Activated CD8-positive, alpha-beta memory T cell treated with anti-CD3 and anti-CD28 coated beads, Interleukin-2, amount 10 ng/mL, durations not matched to agents 7 days and 5 days (primary cell): Measurements from ENCODE around the gene MXI1. TPM values are rescaled to one million over a fixed set of nuclear protein-coding genes. Genes with fewer than 3 reads are reported as not detected.

Source experiments
- ATAC-seq: fragments of 150-1000 bp; cut with Tn5 transposase; one replicate; pipeline ENCODE4 v1.10.0; 2021; ENCODE audit warnings: moderate library complexity
- CTCF ChIA-PET: fragments of 350-600 bp; sonication (Branson Sonifier 250); formaldehyde crosslinking; loops from one replicate; lab custom pipeline; 2021; ENCODE audit warnings: antibody characterized with exemption; lab: Charles Lee
- DNase-seq: peaks from one replicate; pipeline ENCODE4 v3.0.0-alpha.2; 2020
- H3K27ac Mint-ChIP-seq: one replicate; pipeline ENCODE4 v1.8.0; 2021; ENCODE audit warnings: mild to moderate bottlenecking, mixed read lengths
- H3K27me3 Mint-ChIP-seq: one replicate; pipeline ENCODE4 v1.8.0; 2021; ENCODE audit warnings: mixed read lengths
- H3K36me3 Mint-ChIP-seq: one replicate; pipeline ENCODE4 v1.8.0; 2021; ENCODE audit warnings: mild to moderate bottlenecking, mixed read lengths
- H3K4me1 Mint-ChIP-seq: one replicate; pipeline ENCODE4 v1.8.0; 2021; ENCODE audit warnings: mixed read lengths
- H3K4me3 Mint-ChIP-seq: one replicate; pipeline ENCODE4 v1.8.0; 2021; ENCODE audit warnings: mild to moderate bottlenecking, moderate library complexity, mixed read lengths
- H3K9me3 Mint-ChIP-seq: one replicate; pipeline ENCODE4 v1.8.0; 2022; ENCODE audit warnings: low read depth, mixed read lengths
- total RNA-seq, 2 experiments: library from RNA; stranded (reverse); gene quantifications; one replicate each; pipeline ENCODE4 v1.2.3, GENCODE V29; 2021

Gene MXI1
- total RNA-seq, 2 experiments from 2014 or later = 13.6 to 29.1 TPM

GRCh38 chr10:110221721-110222261 lies 14.4 kb downstream of the MXI1 start:
- Mint-ChIP-seq H3K4me3 (peak overlapping the region; percentile 61), H3K27ac (peak overlapping the region; percentile 81), H3K36me3 (no peaks in the 10 kb centered on the region), H3K27me3 (peaks cover 4% of the 10 kb centered on the region), H3K9me3 (no peaks in the 10 kb centered on the region), H3K4me1 (peaks cover 64% of the 10 kb centered on the region)
- peak; percentile 88 for DNase-seq
- ATAC-seq = peak; percentile 73
- CTCF ChIA-PET = interaction anchor here (0.8 to 12.6 kb wide), 8 partner anchors 11 to 113 kb away, joined by 3 to 154 read pairs (median 6); partner anchors contain the start of gene MXI1

- ATAC-seq (no peak), DNase-seq (no peak)
- peaks cover 4% of the 10 kb centered on the region for H3K27me3 Mint-ChIP-seq
- no peaks in the 10 kb centered on the region for H3K9me3 Mint-ChIP-seq
- no peak overlapping the region for H3K4me3 Mint-ChIP-seq
- no peaks in the 10 kb centered on the region for H3K36me3 Mint-ChIP-seq
- peaks cover 58% of the 10 kb centered on the region for H3K4me1 Mint-ChIP-seq
- H3K27ac Mint-ChIP-seq = no peak overlapping the region
- CTCF ChIA-PET = interaction anchor here (0.9 to 12.6 kb wide), 5 partner anchors 12 to 112 kb away, joined by 3 to 154 read pairs (median 17); partner anchors contain the start of gene MXI1
Observed at GRCh38 chr10:110222641-110223297, 15.4 kb downstream of the MXI1 start.

DNA sequence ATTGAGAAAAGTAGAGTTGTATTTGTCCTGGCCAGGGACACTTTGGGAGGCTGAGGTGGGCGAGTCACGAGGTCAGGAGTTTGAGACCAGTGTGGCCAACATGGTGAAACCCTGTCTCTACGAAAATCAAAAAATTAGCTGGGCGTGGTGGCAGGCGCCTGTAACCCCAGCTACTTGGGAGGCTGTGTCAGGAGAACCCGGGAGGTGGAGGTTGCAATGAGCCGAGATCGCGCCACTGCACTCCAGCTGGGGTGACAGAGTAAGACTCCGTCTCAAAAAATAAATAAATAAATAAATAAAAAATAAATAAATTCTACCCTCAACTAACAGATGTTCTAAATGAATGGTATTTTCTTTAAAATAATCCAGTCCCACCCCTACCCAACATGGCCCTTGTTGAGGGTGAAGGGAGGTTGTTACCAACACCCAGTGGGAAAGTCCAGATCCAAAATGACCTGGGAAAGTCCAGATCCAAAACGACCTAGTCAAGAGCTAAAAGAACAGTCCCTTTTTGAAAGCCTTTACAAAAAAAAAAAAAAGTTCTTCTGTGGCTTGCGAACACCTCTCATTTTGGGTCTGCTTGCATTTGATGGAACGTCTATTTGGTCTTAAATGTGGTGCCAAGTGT lies 16.0 kb downstream of the MXI1 start:
- H3K27me3 Mint-ChIP-seq = peaks cover 5% of the 10 kb centered on the region
- CTCF ChIA-PET = interaction anchor here (1.2 to 12.6 kb wide), 4 partner anchors 13 to 86 kb away, joined by 4 to 154 read pairs (median 12); partner anchors contain the start of gene MXI1
- H3K4me3 Mint-ChIP-seq = no peak overlapping the region
- H3K9me3 Mint-ChIP-seq = no peaks in the 10 kb centered on the region
- H3K4me1 Mint-ChIP-seq = peaks cover 56% of the 10 kb centered on the region
- H3K36me3 Mint-ChIP-seq = peaks cover 4% of the 10 kb centered on the region
- DNase-seq (no peak), ATAC-seq (no peak)
- no peak overlapping the region for H3K27ac Mint-ChIP-seq

DNA sequence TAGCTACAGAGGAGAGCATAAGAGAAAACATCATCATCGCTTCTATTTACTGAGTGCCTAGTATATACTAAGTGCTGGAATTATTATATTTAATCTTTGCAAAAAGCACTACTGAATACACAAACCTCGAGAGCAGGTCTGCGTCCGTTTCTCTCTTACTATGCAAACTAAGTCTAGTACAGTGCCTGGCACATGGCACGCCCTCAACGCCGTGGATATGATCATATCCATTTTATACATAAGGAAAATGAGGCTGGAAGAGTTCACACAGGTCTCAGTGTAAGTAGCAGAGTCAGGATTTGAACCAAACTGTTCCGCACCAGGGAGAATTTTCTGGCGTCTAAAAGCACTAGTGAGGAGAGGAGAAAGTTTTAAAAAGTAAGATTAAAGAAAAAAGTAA lies 17.6 kb downstream of the MXI1 start:
- Mint-ChIP-seq H3K36me3 (peaks cover 7% of the 10 kb centered on the region), H3K27me3 (peaks cover 7% of the 10 kb centered on the region)

DNA sequence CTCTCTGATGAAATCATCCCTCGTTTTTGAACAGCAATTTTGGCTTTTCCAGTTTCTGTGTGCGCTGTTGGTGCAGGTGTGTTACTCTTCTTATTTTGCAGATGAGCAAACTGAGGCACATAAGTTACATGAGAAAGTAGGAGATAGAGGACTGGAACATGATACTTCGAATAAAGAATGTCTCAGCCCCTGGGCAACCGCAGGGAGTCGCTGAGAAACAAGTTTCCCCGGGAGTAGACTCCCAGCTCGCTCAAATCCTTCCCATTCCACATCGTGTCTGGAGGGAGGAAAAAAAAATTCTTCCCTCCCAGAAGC lies 18.0 kb downstream of the MXI1 start:
- peaks cover 7% of the 10 kb centered on the region for H3K36me3 Mint-ChIP-seq
- DNase-seq = no peak

More for the DNA sequence above, 17.6 kb downstream of the MXI1 start:
- DNase-seq = no peak
- Mint-ChIP-seq H3K27ac (peak overlapping the region; percentile 38), H3K4me3 (peak overlapping the region; percentile 81), H3K9me3 (no peaks in the 10 kb centered on the region), H3K4me1 (peaks cover 46% of the 10 kb centered on the region)
- CTCF ChIA-PET = interaction anchor here (0.7 to 12.6 kb wide), 3 partner anchors 14 to 290 kb away, joined by 3 to 154 read pairs (median 7); partner anchors contain the start of gene MXI1
- ATAC-seq = no peak

DNA sequence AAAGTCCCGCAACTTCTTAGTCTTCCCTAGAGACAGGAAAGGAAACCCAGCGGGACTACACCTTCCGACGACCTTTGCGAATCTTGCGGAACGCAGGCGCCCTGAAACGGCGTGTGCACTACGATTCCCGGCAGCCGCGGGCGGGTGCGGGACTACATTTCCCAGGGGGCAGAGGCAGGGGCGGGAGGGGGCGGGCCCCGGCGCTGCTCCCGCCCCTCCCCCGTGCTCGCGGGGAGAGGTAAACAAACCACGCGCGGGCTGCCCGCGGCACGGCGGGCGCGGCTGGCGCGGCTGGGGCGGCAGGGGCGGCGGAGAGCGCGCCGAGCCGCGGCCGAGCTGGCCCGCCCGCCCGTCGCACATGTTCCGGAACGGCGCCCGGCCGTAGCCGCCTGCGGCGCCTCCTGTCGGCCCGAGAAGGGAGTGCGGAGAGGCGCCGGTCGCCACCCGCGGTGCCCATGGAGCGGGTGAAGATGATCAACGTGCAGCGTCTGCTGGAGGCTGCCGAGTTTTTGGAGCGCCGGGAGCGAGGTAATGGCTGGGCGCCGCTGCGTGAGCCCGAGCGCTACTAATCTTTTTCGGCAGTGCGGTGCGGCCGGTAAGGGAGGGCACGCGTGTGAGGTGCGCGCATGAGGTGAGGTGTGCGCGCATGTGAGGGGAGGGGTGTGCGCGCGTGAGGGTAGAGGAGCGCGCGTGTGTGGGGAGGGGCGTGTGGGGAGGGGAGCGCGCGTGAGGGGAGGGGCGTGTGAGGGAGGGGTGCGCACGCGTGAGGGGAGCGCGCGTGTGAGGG lies 18.5 kb downstream of the MXI1 start:
- CTCF ChIA-PET = interaction anchor here (0.7 to 12.6 kb wide), 3 partner anchors 15 to 291 kb away, joined by 3 to 154 read pairs (median 3); partner anchors contain the start of gene MXI1
- Mint-ChIP-seq H3K36me3 (peaks cover 8% of the 10 kb centered on the region), H3K27ac (peak overlapping the region; percentile 91), H3K4me1 (peaks cover 38% of the 10 kb centered on the region), H3K4me3 (peak overlapping the region; percentile 90), H3K9me3 (no peaks in the 10 kb centered on the region), H3K27me3 (peaks cover 7% of the 10 kb centered on the region)
- DNase-seq (peak; percentile 91), ATAC-seq (peak; percentile 78)

More for the DNA sequence above, 18.0 kb downstream of the MXI1 start:
- H3K27me3 Mint-ChIP-seq = peaks cover 7% of the 10 kb centered on the region
- peak overlapping the region; percentile 81 for H3K4me3 Mint-ChIP-seq
- H3K4me1 Mint-ChIP-seq = peaks cover 43% of the 10 kb centered on the region
- ATAC-seq = no peak
- H3K27ac Mint-ChIP-seq = peak overlapping the region; percentile 62
- CTCF ChIA-PET = interaction anchor here (0.7 to 12.6 kb wide), 3 partner anchors 15 to 291 kb away, joined by 3 to 154 read pairs (median 3); partner anchors contain the start of gene MXI1
- H3K9me3 Mint-ChIP-seq = no peaks in the 10 kb centered on the region

DNA sequence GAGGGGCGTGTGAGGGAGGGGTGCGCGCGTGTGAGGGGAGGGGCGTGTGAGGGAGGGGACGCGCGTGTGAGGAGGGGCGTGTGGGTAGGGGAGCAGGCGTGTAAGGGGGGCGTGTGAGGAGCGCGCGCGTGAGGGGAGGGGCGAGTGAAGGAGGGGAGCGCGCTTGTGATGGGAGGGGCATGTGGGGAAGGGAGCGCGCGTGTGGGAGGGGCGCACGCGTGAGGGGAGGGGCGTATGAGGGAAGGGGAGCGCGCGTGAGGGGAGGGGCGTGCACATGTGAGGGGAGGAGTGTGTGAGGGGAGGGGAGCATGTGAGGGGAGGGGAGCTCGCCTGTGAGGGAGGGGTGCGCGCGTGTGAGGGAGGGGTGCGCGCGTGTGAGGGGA lies 19.1 kb downstream of the MXI1 start:
- H3K27me3 Mint-ChIP-seq = peaks cover 7% of the 10 kb centered on the region
- H3K36me3 Mint-ChIP-seq = peaks cover 8% of the 10 kb centered on the region
- peak overlapping the region; percentile 90 for H3K4me3 Mint-ChIP-seq
- H3K27ac Mint-ChIP-seq = peak overlapping the region; percentile 91
- H3K4me1 Mint-ChIP-seq = peaks cover 32% of the 10 kb centered on the region
- no peaks in the 10 kb centered on the region for H3K9me3 Mint-ChIP-seq
- CTCF ChIA-PET = interaction anchor here (1.0 to 12.6 kb wide), 2 partner anchors 16 to 73 kb away, joined by 3 to 154 read pairs; partner anchors contain the start of gene MXI1
- ATAC-seq (peak; percentile 18), DNase-seq (peak; percentile 89)

DNA sequence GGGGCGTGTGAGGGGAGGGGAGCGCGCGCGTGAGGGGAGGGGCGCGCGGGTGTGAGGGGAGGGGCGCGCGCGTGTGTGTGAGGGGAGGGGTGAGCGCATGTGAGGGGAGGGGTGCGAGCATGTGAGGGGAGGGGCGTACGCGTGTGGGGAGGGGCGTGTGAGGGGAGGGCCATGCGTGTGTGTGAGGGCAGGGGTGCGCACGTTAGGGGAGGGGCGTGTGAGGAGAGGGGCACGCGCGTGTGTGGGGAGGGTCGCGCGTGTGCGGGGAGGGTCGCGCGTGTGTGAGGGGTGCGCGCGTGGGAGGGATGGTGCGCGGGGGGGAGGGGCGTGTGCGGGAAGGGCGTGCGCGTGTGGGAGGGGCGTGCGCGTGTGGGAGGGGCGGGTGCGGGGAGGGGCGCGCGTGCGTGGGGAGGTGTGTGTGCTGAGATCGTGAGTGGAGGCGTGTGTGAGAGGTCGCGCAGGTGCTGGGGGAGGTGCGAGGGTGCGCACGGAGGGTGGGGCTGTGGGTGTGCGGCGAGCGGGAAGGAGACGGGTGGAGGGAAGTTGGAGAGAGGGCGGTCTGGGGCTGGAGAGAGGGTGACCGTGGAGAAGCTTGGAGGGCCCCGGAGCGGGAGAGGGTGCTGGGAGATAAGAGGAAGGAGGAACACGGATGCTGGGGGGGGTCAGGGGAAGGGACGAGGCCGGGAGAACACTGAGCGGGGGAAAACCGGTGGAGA lies 19.7 kb downstream of the MXI1 start:
- Mint-ChIP-seq H3K27ac (peak overlapping the region; percentile 91), H3K27me3 (peaks cover 7% of the 10 kb centered on the region), H3K9me3 (no peaks in the 10 kb centered on the region), H3K36me3 (peaks cover 8% of the 10 kb centered on the region), H3K4me1 (peaks cover 26% of the 10 kb centered on the region), H3K4me3 (peak overlapping the region; percentile 90)
- DNase-seq = peak; percentile 63
- ATAC-seq = peak; percentile 32
- CTCF ChIA-PET = interaction anchor here (1.7 to 12.6 kb wide), 2 partner anchors 16 to 48 kb away, joined by 5 to 154 read pairs; partner anchors contain the start of gene MXI1

- Mint-ChIP-seq H3K4me1 (peaks cover 17% of the 10 kb centered on the region), H3K27ac (no peak overlapping the region), H3K9me3 (no peaks in the 10 kb centered on the region), H3K27me3 (peaks cover 10% of the 10 kb centered on the region), H3K36me3 (peaks cover 9% of the 10 kb centered on the region), H3K4me3 (peak overlapping the region; percentile 90)
- DNase-seq (no peak), ATAC-seq (no peak)
- CTCF ChIA-PET = interaction anchor here (1.7 to 12.6 kb wide), 2 partner anchors 17 to 47 kb away, joined by 5 to 154 read pairs; partner anchors contain the start of gene MXI1
Observed at GRCh38 chr10:110228066-110228465, 20.7 kb downstream of the MXI1 start.

DNA sequence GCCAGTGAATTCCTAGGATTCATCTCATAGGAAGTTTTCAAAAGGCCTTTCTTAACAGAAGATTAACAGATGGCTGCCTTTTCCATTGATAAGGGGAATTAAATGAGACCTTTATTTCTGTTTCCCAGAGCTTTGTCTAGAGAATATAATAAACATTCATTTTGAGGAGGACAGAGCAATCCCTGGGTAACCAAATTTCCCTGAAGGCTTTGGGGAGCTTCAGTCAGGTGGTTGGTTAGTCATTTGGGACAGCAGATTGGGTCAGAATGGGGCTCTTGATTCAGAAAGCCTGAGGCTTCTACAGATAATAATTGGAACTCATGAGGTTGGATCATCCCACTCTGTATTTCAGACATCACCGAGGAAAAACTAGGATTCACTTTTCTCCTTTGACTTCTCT lies 21.8 kb downstream of the MXI1 start:
- no peak for ATAC-seq
- DNase-seq = no peak
- Mint-ChIP-seq H3K9me3 (no peaks in the 10 kb centered on the region), H3K4me3 (no peak overlapping the region), H3K27ac (no peak overlapping the region), H3K36me3 (peaks cover 9% of the 10 kb centered on the region), H3K27me3 (peaks cover 11% of the 10 kb centered on the region), H3K4me1 (peaks cover 14% of the 10 kb centered on the region)
- CTCF ChIA-PET = interaction anchor here (1.1 to 1.2 kb wide), 2 partner anchors 50 to 72 kb away, joined by 4 read pairs; no protein-coding TSS in a partner anchor

- no peak overlapping the region for H3K27ac Mint-ChIP-seq
- no peak for ATAC-seq
- CTCF ChIA-PET = no interaction called here
Observed at GRCh38 chr10:110233846-110234245, 26.4 kb downstream of the MXI1 start.

DNA sequence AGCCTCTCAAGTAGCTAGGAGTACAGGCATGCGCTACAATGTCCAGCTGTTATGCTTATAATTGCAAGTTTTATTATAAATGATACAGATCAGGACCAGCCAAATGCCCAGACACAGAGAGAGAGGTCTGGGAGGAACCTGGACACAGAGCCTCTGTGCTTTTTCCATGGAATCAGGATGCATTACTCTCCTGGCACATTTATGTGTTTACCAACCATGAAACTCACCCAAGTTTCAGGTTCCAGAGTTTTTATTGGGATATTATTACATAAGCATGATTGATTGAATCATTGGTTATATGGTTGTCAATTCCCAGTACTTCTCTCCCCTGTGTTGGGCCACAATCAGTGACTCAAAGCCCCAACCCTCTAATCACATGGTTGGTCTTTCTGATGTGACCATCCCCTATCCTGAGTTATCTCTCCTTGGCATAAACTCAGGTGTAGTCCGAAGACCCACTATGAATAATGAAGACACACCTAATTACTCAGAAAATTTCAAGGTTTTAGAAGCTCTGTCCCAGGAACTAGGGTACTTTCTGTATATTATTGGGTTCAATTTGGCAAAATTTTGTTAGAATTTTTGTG lies 30.6 kb downstream of the MXI1 start:
- CTCF ChIA-PET = no interaction called here
- Mint-ChIP-seq H3K4me3 (no peak overlapping the region), H3K9me3 (no peaks in the 10 kb centered on the region), H3K27ac (no peak overlapping the region), H3K4me1 (peaks cover 21% of the 10 kb centered on the region), H3K36me3 (peaks cover 17% of the 10 kb centered on the region), H3K27me3 (peaks cover 19% of the 10 kb centered on the region)
- ATAC-seq (no peak), DNase-seq (no peak)

More at GRCh38 chr10:110233846-110234245, 26.4 kb downstream of the MXI1 start:
- Mint-ChIP-seq H3K36me3 (peaks cover 10% of the 10 kb centered on the region), H3K9me3 (no peaks in the 10 kb centered on the region), H3K4me1 (no peaks in the 10 kb centered on the region), H3K4me3 (no peak overlapping the region), H3K27me3 (peaks cover 13% of the 10 kb centered on the region)
- DNase-seq = no peak
